HEK293 (cell line): Measurements from ENCODE around the gene SCRN2.

Experiments used
- CTCF ChIA-PET: fragments of 350-600 bp; formaldehyde crosslinking; extraction: SDS; loops from one replicate; lab custom pipeline; 2021; ENCODE audit warnings: antibody characterized with exemption; lab: Yijun Ruan, JAX
- POLR2A ChIA-PET: fragments of 300-600 bp; formaldehyde crosslinking; extraction: SDS; loops from one replicate; lab custom pipeline; 2020; ENCODE audit warnings: antibody characterized with exemption, inconsistent platforms; lab: Yijun Ruan, JAX
- H3K27ac ChIP-seq: fragments of 200-500 bp; sonication (Bioruptor generic); 2 replicates; pipeline ENCODE4 v1.5.1; 2014; ENCODE audit warnings: low read depth, low read length, control low read depth, inconsistent platforms; ENCODE audit errors: extremely low read depth
- H3K36me3 ChIP-seq, 2 experiments: fragments of 200-500 bp in 1 of 2; sonication (Bioruptor generic) in 1 of 2; 1 replicate in 1 of 2; 2 replicates in 1 of 2; pipeline ENCODE4 v1.5.1; 2014 to 2017; ENCODE audit warnings: inconsistent platforms in 2 of 2, low read length in 2 of 2; ENCODE audit not compliant: control insufficient read depth in 2 of 2, insufficient read depth in 1 of 2
- H3K4me1 ChIP-seq: fragments of 200-500 bp; sonication (Bioruptor generic); 2 replicates; pipeline ENCODE4 v1.5.1; 2014; ENCODE audit warnings: mild to moderate bottlenecking, low read length, inconsistent platforms; ENCODE audit not compliant: control insufficient read depth, insufficient read depth
- H3K4me3 ChIP-seq: 2 replicates; pipeline ENCODE4 v1.5.1; 2011; ENCODE audit warnings: low read depth, mild to moderate bottlenecking, control low read depth, low read length, moderate library complexity
- H3K9me3 ChIP-seq: fragments of 200-500 bp; sonication (Bioruptor generic); 2 replicates; pipeline ENCODE4 v1.5.1; 2014; ENCODE audit warnings: low read depth, low read length, inconsistent platforms; ENCODE audit not compliant: control insufficient read depth, insufficient read depth
- KLF8 ChIP-seq: fragments of 450-650 bp; formaldehyde crosslinking; IDR thresholded peaks from 2 replicates; pipeline ENCODE4 v1.5.1; 2016; ENCODE audit warnings: missing biosample characterization, missing genetic modification characterization
- MZF1 ChIP-seq: fragments of 450-650 bp; formaldehyde crosslinking; IDR thresholded peaks from 2 replicates; pipeline ENCODE4 v1.5.1; 2017; ENCODE audit warnings: missing biosample characterization, missing genetic modification characterization, borderline replicate concordance
- SP2 ChIP-seq: fragments of 450-650 bp; formaldehyde crosslinking; IDR thresholded peaks from 2 replicates; pipeline ENCODE4 v1.5.1; 2016; ENCODE audit warnings: missing biosample characterization, missing genetic modification characterization
- SP7 ChIP-seq: fragments of 450-650 bp; formaldehyde crosslinking; IDR thresholded peaks from 2 replicates; pipeline ENCODE4 v1.5.1; 2016; ENCODE audit warnings: missing biosample characterization, missing genetic modification characterization
- ZBTB17 ChIP-seq: fragments of 450-650 bp; formaldehyde crosslinking; IDR thresholded peaks from 2 replicates; pipeline ENCODE4 v1.5.1; 2016; ENCODE audit warnings: missing biosample characterization, missing genetic modification characterization
- ZEB2 ChIP-seq: fragments of 450-650 bp; formaldehyde crosslinking; IDR thresholded peaks from 2 replicates; pipeline ENCODE4 v1.5.1; 2016; ENCODE audit warnings: missing biosample characterization, missing genetic modification characterization
- ZNF10 ChIP-seq: fragments of 450-650 bp; formaldehyde crosslinking; IDR thresholded peaks from 2 replicates; pipeline ENCODE4 v1.5.1; 2017; ENCODE audit warnings: missing biosample characterization, missing genetic modification characterization
- ZNF184 ChIP-seq: fragments of 450-650 bp; IDR thresholded peaks from 2 replicates; pipeline ENCODE4 v1.5.1; 2018; ENCODE audit warnings: missing biosample characterization, mild to moderate bottlenecking, missing genetic modification characterization
- ZNF2 ChIP-seq: fragments of 450-650 bp; formaldehyde crosslinking; IDR thresholded peaks from 2 replicates; pipeline ENCODE4 v1.5.1; 2016; ENCODE audit warnings: missing biosample characterization, missing genetic modification characterization
- ZNF211 ChIP-seq: fragments of 450-650 bp; formaldehyde crosslinking; IDR thresholded peaks from 2 replicates; pipeline ENCODE4 v1.5.1; 2016; ENCODE audit warnings: low read depth, missing biosample characterization, missing genetic modification characterization
- ZNF24 ChIP-seq: fragments of 450-650 bp; formaldehyde crosslinking; IDR thresholded peaks from 2 replicates; pipeline ENCODE4 v1.5.1; 2016; ENCODE audit warnings: missing biosample characterization, missing genetic modification characterization
- ZNF335 ChIP-seq: fragments of 450-650 bp; formaldehyde crosslinking; conservative IDR thresholded peaks from 2 replicates; pipeline ENCODE4 v1.5.1; 2016; ENCODE audit warnings: missing biosample characterization, missing genetic modification characterization
- ZNF341 ChIP-seq: fragments of 450-650 bp; formaldehyde crosslinking; IDR thresholded peaks from 2 replicates; pipeline ENCODE4; 2016; ENCODE audit warnings: low read depth, missing biosample characterization, missing genetic modification characterization
- ZNF548 ChIP-seq: fragments of 450-650 bp; formaldehyde crosslinking; IDR thresholded peaks from 2 replicates; pipeline ENCODE4 v1.5.1; 2016; ENCODE audit warnings: missing biosample characterization, missing genetic modification characterization
- ZNF561 ChIP-seq: fragments of 450-650 bp; IDR thresholded peaks from 2 replicates; pipeline ENCODE4 v1.5.1; 2018; ENCODE audit warnings: missing biosample characterization, missing genetic modification characterization, borderline replicate concordance
- ZNF571 ChIP-seq: fragments of 450-650 bp; formaldehyde crosslinking; IDR thresholded peaks from 2 replicates; pipeline ENCODE4 v1.5.0; 2017; ENCODE audit warnings: missing biosample characterization, missing genetic modification characterization
- ZNF654 ChIP-seq: fragments of 450-650 bp; formaldehyde crosslinking; IDR thresholded peaks from 2 replicates; pipeline ENCODE4 v1.5.1; 2016; ENCODE audit warnings: low read depth, missing biosample characterization, missing genetic modification characterization
- ZNF660 ChIP-seq: fragments of 450-650 bp; IDR thresholded peaks from 2 replicates; pipeline ENCODE4 v1.5.1; 2018; ENCODE audit warnings: missing biosample characterization, mild to moderate bottlenecking, missing genetic modification characterization
- ZNF664 ChIP-seq: fragments of 450-650 bp; formaldehyde crosslinking; IDR thresholded peaks from 2 replicates; pipeline ENCODE4 v1.5.1; 2016; ENCODE audit warnings: missing biosample characterization, missing genetic modification characterization
- ZSCAN30 ChIP-seq: fragments of 450-650 bp; IDR thresholded peaks from 2 replicates; pipeline ENCODE4 v1.5.1; 2018; ENCODE audit warnings: missing biosample characterization, mild to moderate bottlenecking, missing genetic modification characterization, moderate library complexity
- TF ChIP-seq, protein P1 (sequence below): fragments of 450-650 bp; formaldehyde crosslinking; IDR thresholded peaks from 2 replicates; pipeline ENCODE4 v1.5.1; 2016; ENCODE audit warnings: missing biosample characterization, missing genetic modification characterization
- TF ChIP-seq, protein P2 (sequence below): fragments of 450-650 bp; formaldehyde crosslinking; IDR thresholded peaks from 2 replicates; pipeline ENCODE4 v1.5.1; 2016; ENCODE audit warnings: missing biosample characterization, missing genetic modification characterization
- TF ChIP-seq, protein P3 (sequence below): fragments of 450-650 bp; formaldehyde crosslinking; IDR thresholded peaks from 2 replicates; pipeline ENCODE4 v1.5.1; 2016; ENCODE audit warnings: missing biosample characterization, missing genetic modification characterization
- TF ChIP-seq, protein P4 (sequence below): fragments of 450-650 bp; formaldehyde crosslinking; IDR thresholded peaks from 2 replicates; pipeline ENCODE4 v1.5.1; 2016; ENCODE audit warnings: missing biosample characterization, missing genetic modification characterization
- TF ChIP-seq, protein P5 (sequence below): fragments of 450-650 bp; formaldehyde crosslinking; IDR thresholded peaks from 2 replicates; pipeline ENCODE4 v1.5.1; 2016; ENCODE audit warnings: missing biosample characterization, missing genetic modification characterization

Gene SCRN2

DNA sequence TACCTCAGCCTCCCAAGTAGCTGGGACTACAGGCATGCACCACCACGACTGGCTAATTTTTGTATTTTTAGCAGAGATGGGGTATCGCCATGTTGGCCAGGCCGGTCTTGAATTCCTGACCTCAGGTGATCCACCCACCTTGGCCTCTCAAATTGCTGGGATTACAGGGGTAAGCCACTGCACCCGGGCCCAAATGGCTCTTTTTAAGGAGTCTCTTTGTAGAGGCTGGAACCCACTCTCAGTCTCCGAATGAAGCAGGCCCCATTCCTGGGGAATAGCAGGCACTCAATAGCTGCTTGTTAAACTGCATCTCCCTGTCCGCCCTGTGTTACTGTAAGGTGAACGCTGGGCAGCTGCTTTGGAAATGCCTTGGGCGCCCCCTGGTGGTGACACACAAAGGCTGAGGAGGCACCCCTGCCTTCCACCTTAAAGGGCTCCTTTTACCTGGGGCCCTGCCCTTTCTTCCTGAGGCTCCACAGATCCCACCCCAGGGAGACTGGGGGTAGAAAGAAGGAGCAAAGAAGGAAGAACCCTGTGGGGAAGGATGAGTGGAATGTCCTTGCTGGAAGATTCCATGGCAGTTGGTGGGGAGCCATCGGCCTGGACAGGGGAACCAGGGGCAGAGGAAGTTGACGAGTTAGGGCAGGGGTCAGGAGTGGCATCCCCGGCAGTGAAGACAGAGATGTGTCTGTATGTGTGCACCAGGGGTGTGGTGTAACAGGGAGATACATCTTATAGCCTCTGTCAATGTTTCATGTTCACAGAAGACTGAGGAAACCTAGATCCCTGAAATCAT is 48.9 kb upstream of the SCRN2 start:
- ChIA-PET CTCF (interaction anchor here (0.5 to 18.5 kb wide), 46 partner anchors 9 to 994 kb away, joined by 3 to 837 read pairs (median 4); partner anchors contain the start of genes LRRC46, MRPL10, OSBPL7 and PNPO), POLR2A (interaction anchor here (0.6 to 4.5 kb wide), 9 partner anchors 9 to 196 kb away, joined by 3 to 29 read pairs (median 4); partner anchors contain the start of genes LRRC46, MRPL10, OSBPL7 and SCRN2)
- Histone ChIP-seq H3K9me3 (no peaks in the 10 kb centered on the region), H3K36me3 (no peaks in the 10 kb centered on the region), H3K27ac (no peak overlapping the region), H3K4me3 (no peak overlapping the region), H3K4me1 (peaks cover 2% of the 10 kb centered on the region; the same call in 1 of the 2 replicates)
- TF ChIP-seq ZNF184 (tag by site-specific recombination) = 0 out of 2 replicates have a peak, but pooled peaks have one; percentile 34
- peak; percentile 90; the same call in 1 of the 2 replicates for TF ChIP-seq ZNF660 (tag by site-specific recombination)
- TF ChIP-seq KLF8 (tag by site-specific recombination) = 0 out of 2 replicates have a peak, but pooled peaks have one; percentile 34
- TF ChIP-seq ZNF335 = peak; percentile 26; the same call in 1 of the 2 replicates
- no peak for TF ChIP-seq SP2 (tag by site-specific recombination)
- TF ChIP-seq, protein P1, sequence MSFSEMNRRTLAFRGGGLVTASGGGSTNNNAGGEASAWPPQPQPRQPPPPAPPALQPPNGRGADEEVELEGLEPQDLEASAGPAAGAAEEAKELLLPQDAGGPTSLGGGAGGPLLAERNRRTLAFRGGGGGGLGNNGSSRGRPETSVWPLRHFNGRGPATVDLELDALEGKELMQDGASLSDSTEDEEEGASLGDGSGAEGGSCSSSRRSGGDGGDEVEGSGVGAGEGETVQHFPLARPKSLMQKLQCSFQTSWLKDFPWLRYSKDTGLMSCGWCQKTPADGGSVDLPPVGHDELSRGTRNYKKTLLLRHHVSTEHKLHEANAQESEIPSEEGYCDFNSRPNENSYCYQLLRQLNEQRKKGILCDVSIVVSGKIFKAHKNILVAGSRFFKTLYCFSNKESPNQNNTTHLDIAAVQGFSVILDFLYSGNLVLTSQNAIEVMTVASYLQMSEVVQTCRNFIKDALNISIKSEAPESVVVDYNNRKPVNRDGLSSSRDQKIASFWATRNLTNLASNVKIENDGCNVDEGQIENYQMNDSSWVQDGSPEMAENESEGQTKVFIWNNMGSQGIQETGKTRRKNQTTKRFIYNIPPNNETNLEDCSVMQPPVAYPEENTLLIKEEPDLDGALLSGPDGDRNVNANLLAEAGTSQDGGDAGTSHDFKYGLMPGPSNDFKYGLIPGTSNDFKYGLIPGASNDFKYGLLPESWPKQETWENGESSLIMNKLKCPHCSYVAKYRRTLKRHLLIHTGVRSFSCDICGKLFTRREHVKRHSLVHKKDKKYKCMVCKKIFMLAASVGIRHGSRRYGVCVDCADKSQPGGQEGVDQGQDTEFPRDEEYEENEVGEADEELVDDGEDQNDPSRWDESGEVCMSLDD (tag by site-specific recombination) = 0 out of 2 replicates have a peak, but pooled peaks have one; percentile 18
- TF ChIP-seq ZNF24 (tag by site-specific recombination) = peak; percentile 44; the same call in 1 of the 2 replicates
- TF ChIP-seq ZNF571 (tag by site-specific recombination) = no peak
- TF ChIP-seq ZSCAN30 = peak; percentile 98
- no peak for TF ChIP-seq ZNF211 (tag by site-specific recombination)
- TF ChIP-seq ZNF654 = peak; percentile 88
- TF ChIP-seq ZBTB17 (tag by site-specific recombination) = peak; percentile 26; the same call in 1 of the 2 replicates
- TF ChIP-seq, protein P2, sequence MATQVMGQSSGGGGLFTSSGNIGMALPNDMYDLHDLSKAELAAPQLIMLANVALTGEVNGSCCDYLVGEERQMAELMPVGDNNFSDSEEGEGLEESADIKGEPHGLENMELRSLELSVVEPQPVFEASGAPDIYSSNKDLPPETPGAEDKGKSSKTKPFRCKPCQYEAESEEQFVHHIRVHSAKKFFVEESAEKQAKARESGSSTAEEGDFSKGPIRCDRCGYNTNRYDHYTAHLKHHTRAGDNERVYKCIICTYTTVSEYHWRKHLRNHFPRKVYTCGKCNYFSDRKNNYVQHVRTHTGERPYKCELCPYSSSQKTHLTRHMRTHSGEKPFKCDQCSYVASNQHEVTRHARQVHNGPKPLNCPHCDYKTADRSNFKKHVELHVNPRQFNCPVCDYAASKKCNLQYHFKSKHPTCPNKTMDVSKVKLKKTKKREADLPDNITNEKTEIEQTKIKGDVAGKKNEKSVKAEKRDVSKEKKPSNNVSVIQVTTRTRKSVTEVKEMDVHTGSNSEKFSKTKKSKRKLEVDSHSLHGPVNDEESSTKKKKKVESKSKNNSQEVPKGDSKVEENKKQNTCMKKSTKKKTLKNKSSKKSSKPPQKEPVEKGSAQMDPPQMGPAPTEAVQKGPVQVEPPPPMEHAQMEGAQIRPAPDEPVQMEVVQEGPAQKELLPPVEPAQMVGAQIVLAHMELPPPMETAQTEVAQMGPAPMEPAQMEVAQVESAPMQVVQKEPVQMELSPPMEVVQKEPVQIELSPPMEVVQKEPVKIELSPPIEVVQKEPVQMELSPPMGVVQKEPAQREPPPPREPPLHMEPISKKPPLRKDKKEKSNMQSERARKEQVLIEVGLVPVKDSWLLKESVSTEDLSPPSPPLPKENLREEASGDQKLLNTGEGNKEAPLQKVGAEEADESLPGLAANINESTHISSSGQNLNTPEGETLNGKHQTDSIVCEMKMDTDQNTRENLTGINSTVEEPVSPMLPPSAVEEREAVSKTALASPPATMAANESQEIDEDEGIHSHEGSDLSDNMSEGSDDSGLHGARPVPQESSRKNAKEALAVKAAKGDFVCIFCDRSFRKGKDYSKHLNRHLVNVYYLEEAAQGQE = 0 out of 2 replicates have a peak, but pooled peaks have one; percentile 18
- peak; percentile 99 for TF ChIP-seq ZNF664 (tag by site-specific recombination)
- peak; percentile 70 for TF ChIP-seq ZEB2 (tag by site-specific recombination)
- TF ChIP-seq SP7 (tag by site-specific recombination) = 0 out of 2 replicates have a peak, but pooled peaks have one; percentile 37
- TF ChIP-seq, protein P3, sequence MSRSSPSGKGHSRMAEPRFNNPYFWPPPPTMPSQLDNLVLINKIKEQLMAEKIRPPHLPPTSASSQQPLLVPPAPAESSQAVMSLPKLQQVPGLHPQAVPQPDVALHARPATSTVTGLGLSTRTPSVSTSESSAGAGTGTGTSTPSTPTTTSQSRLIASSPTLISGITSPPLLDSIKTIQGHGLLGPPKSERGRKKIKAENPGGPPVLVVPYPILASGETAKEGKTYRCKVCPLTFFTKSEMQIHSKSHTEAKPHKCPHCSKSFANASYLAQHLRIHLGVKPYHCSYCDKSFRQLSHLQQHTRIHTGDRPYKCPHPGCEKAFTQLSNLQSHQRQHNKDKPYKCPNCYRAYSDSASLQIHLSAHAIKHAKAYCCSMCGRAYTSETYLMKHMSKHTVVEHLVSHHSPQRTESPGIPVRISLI (tag by site-specific recombination) = no peak
- peak; percentile 64 for TF ChIP-seq ZNF561
- TF ChIP-seq, protein P4, sequence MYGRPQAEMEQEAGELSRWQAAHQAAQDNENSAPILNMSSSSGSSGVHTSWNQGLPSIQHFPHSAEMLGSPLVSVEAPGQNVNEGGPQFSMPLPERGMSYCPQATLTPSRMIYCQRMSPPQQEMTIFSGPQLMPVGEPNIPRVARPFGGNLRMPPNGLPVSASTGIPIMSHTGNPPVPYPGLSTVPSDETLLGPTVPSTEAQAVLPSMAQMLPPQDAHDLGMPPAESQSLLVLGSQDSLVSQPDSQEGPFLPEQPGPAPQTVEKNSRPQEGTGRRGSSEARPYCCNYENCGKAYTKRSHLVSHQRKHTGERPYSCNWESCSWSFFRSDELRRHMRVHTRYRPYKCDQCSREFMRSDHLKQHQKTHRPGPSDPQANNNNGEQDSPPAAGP (tag by site-specific recombination) = peak; percentile 67; the same call in 1 of the 2 replicates
- TF ChIP-seq, protein P5, sequence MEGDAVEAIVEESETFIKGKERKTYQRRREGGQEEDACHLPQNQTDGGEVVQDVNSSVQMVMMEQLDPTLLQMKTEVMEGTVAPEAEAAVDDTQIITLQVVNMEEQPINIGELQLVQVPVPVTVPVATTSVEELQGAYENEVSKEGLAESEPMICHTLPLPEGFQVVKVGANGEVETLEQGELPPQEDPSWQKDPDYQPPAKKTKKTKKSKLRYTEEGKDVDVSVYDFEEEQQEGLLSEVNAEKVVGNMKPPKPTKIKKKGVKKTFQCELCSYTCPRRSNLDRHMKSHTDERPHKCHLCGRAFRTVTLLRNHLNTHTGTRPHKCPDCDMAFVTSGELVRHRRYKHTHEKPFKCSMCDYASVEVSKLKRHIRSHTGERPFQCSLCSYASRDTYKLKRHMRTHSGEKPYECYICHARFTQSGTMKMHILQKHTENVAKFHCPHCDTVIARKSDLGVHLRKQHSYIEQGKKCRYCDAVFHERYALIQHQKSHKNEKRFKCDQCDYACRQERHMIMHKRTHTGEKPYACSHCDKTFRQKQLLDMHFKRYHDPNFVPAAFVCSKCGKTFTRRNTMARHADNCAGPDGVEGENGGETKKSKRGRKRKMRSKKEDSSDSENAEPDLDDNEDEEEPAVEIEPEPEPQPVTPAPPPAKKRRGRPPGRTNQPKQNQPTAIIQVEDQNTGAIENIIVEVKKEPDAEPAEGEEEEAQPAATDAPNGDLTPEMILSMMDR (tag by site-specific recombination) = peak; percentile 94
- no peak for TF ChIP-seq ZNF548 (tag by site-specific recombination)
- 0 out of 2 replicates have a peak, but pooled peaks have one; percentile 31 for TF ChIP-seq ZNF341 (tag by site-specific recombination)
- no peak for TF ChIP-seq MZF1 (tag by site-specific recombination)
- peak; percentile 32; the same call in 1 of the 2 replicates for TF ChIP-seq ZNF2 (tag by site-specific recombination)
- peak; percentile 33; the same call in 1 of the 2 replicates for TF ChIP-seq ZNF10 (tag by site-specific recombination)
